Endothelial cell of umbilical vein (primary cell): ENCODE data around the gene LTA4H. TPM values are rescaled to one million over a fixed set of nuclear protein-coding genes. Genes with fewer than 3 reads are reported as not detected.

ENCODE experiments used
- BruUV-seq: library from RNA; stranded (reverse); fragments of 400-500 nt; replicated peaks from 2 replicates; lab custom pipeline; 2021; lab: Mats Ljungman, UMichigan
- CTCF ChIA-PET: fragments of 300-600, 350-600 bp; sonication (Branson Sonifier 250); formaldehyde crosslinking; loops from one replicate; lab custom pipeline; 2021; ENCODE audit warnings: antibody characterized with exemption, inconsistent platforms; lab: Charles Lee
- POLR2A ChIA-PET: fragments of 300-600, 350-600 bp; sonication (Branson Sonifier 250); formaldehyde crosslinking; loops from one replicate; lab custom pipeline; 2021; ENCODE audit warnings: antibody characterized with exemption, inconsistent platforms; lab: Charles Lee
- DNase-seq: peaks from one replicate; pipeline ENCODE4 v3.0.0-alpha.2; 2011; ENCODE audit warnings: low read depth, low spot score
- FAIRE-seq: peaks from 2 replicates; lab custom pipeline; 2011; peaks lifted over from hg19 to GRCh38; lab: Jason Lieb, UNC
- H2AFZ ChIP-seq: 2 replicates; pipeline ENCODE4 v1.6.0; 2012; ENCODE audit warnings: low read depth, low read length, control low read depth, inconsistent platforms
- H3K27ac ChIP-seq: 2 replicates; pipeline ENCODE4 v1.5.1; 2011; ENCODE audit warnings: low read depth, mild to moderate bottlenecking, control low read depth, low read length, moderate library complexity; ENCODE audit not compliant: insufficient read depth
- H3K27me3 ChIP-seq, 2 experiments: 2 replicates each; pipeline versions ENCODE4 v1.6.0 to v1.6.1; 2011; ENCODE audit warnings: low read length in 2 of 2, mixed read lengths in 1 of 2; ENCODE audit not compliant: control insufficient read depth in 2 of 2, insufficient read depth in 2 of 2
- H3K36me3 ChIP-seq, 2 experiments: 2 replicates in 1 of 2; 3 replicates in 1 of 2; pipeline ENCODE4 v1.5.1; 2011; ENCODE audit warnings: low read length in 2 of 2, mild to moderate bottlenecking in 1 of 2, moderate library complexity in 1 of 2; ENCODE audit not compliant: control insufficient read depth in 2 of 2, insufficient read depth in 2 of 2; ENCODE audit errors: extremely low read depth in 1 of 2
- H3K4me1 ChIP-seq: 3 replicates; pipeline ENCODE4 v1.5.1; 2011; ENCODE audit warnings: mild to moderate bottlenecking, low read length; ENCODE audit not compliant: control insufficient read depth, insufficient read depth; ENCODE audit errors: extremely low read depth
- H3K4me2 ChIP-seq: 2 replicates; pipeline ENCODE4 v1.6.1; 2011; ENCODE audit warnings: low read length, control low read depth, mixed read lengths; ENCODE audit not compliant: insufficient read depth
- H3K4me3 ChIP-seq, 3 experiments: fragments of 200-600 bp in 1 of 3; sonication (generic), shearing (Covaris generic) in 1 of 3; replicated peaks in 1 of 3; 2 replicates each; pipeline ENCODE4 v1.5.1; 2011 to 2016; ENCODE audit warnings: control low read depth in 3 of 3, low read length in 3 of 3, mild to moderate bottlenecking in 2 of 3, inconsistent platforms in 1 of 3, low read depth in 1 of 3, moderate library complexity in 1 of 3; ENCODE audit not compliant: insufficient read depth in 1 of 3
- H3K79me2 ChIP-seq: 2 replicates; pipeline ENCODE4 v1.6.0; 2012; ENCODE audit warnings: low read length, inconsistent platforms; ENCODE audit not compliant: control insufficient read depth, insufficient read depth
- H3K9ac ChIP-seq: replicated peaks from 2 replicates; pipeline ENCODE3; 2011; ENCODE audit warnings: low read length, control low read depth; ENCODE audit not compliant: insufficient read depth; ENCODE audit errors: extremely low read depth
- H3K9me1 ChIP-seq: replicated peaks from 3 replicates; pipeline ENCODE4 v1.6.0; 2011; ENCODE audit warnings: mild to moderate bottlenecking, low read length; ENCODE audit not compliant: control insufficient read depth, insufficient read depth; ENCODE audit errors: extremely low read depth
- H3K9me3 ChIP-seq: replicated peaks from 2 replicates; pipeline ENCODE4 v1.5.1; 2012; ENCODE audit warnings: low read length, inconsistent platforms; ENCODE audit not compliant: control insufficient read depth, insufficient read depth
- H4K20me1 ChIP-seq: replicated peaks from 2 replicates; pipeline ENCODE3; 2011; ENCODE audit warnings: mild to moderate bottlenecking, low read length; ENCODE audit not compliant: control insufficient read depth, insufficient read depth; ENCODE audit errors: extremely low read depth
- CTCF ChIP-seq, 2 donors: IDR thresholded peaks; 1 replicate in 1 of 2; 2 replicates in 1 of 2; pipeline ENCODE4 v1.5.1; 2011; ENCODE audit warnings: low read length in 2 of 2, mild to moderate bottlenecking in 2 of 2, moderate library complexity in 2 of 2, control low read depth in 1 of 2, inconsistent platforms in 1 of 2, low read depth in 1 of 2; ENCODE audit not compliant: insufficient read depth in 1 of 2; ENCODE audit errors: extremely low read depth in 1 of 2
- EZH2 ChIP-seq: IDR thresholded peaks from 2 replicates; pipeline ENCODE4 v1.6.1; 2012; ENCODE audit warnings: borderline replicate concordance, low read depth, mild to moderate bottlenecking, moderate library complexity, low read length, inconsistent platforms; ENCODE audit not compliant: severe bottlenecking
- FOS ChIP-seq: IDR thresholded peaks from 2 replicates; pipeline ENCODE4 v1.6.1; 2011; ENCODE audit warnings: mild to moderate bottlenecking, low read length, moderate library complexity, borderline replicate concordance; ENCODE audit not compliant: insufficient read depth
- GATA2 ChIP-seq: IDR thresholded peaks from 2 replicates; pipeline ENCODE4 v1.7.0; 2011; ENCODE audit warnings: low read depth, mild to moderate bottlenecking, moderate library complexity, mixed read lengths, low read length; ENCODE audit not compliant: insufficient read length, insufficient read depth
- JUN ChIP-seq: IDR thresholded peaks from 2 replicates; pipeline ENCODE4 v1.6.1; 2011; ENCODE audit warnings: borderline replicate concordance, low read depth; ENCODE audit not compliant: insufficient read length, insufficient read depth
- MAX ChIP-seq: IDR thresholded peaks from 2 replicates; pipeline ENCODE4 v1.6.1; 2011; ENCODE audit not compliant: insufficient read depth, insufficient read length
- MYC ChIP-seq: IDR thresholded peaks from one replicate; pipeline ENCODE4 v1.6.1; 2011; ENCODE audit warnings: mild to moderate bottlenecking, low read depth, low read length
- POLR2A ChIP-seq: IDR thresholded peaks from 2 replicates; pipeline ENCODE4 v1.6.1; 2012; ENCODE audit warnings: low read depth, mild to moderate bottlenecking, control low read depth, low read length
- POLR2AphosphoS5 ChIP-seq: IDR thresholded peaks from 2 replicates; pipeline ENCODE4 v1.6.1; 2012; ENCODE audit warnings: low read depth, mild to moderate bottlenecking, control low read depth, low read length, moderate library complexity; ENCODE audit not compliant: insufficient read depth
- dilution Hi-C: fragments of 300-500 bp; cut with MboI; formaldehyde crosslinking; loops from one replicate; pipeline ENCODE4 v1.15.0; 2019; ENCODE audit warnings: low sequenced_read_pairs; ENCODE audit not compliant: extremely low pct_ligation_motif_present
- intact Hi-C: fragments of 100-400 bp; cut with micrococcal nuclease; formaldehyde crosslinking; loops from one replicate; pipeline ENCODE4 v1.10.0; 2022
- polyA plus RNA-seq, 4 experiments: library from polyadenylated mRNA; depleted of rRNA in 3 of 4; stranded (reverse) in 3 of 4; unstranded in 1 of 4; fragments of >200 nt; gene quantifications; 2 replicates each; pipeline versions ENCODE4 v1.2.1 to v1.2.3, GENCODE V29; 2011 to 2012; ENCODE audit warnings: missing spikeins in 1 of 4
- total RNA-seq: library from RNA; stranded (reverse); gene quantifications from 2 replicates; pipeline ENCODE4 v1.2.3, GENCODE V29; 2021

The LTA4H gene
- total and polyA plus RNA-seq, 2 donors (not counting 3 experiments of a cell fraction or from before 2014, with no cell fraction given) = 77.1 to 85.2 TPM

GRCh38 chr12:95960241-95960640 lies 75.1 kb downstream of the LTA4H start:
- H3K4me1 ChIP-seq = no peaks in the 10 kb centered on the region
- H3K36me3 ChIP-seq = no peaks in the 10 kb centered on the region
- POLR2A ChIA-PET = no interaction called here
- CTCF ChIA-PET = interaction anchor here (1.7 to 2.5 kb wide), 3 partner anchors 19 to 42 kb away, joined by 6 to 26 read pairs (median 8); partner anchors contain the start of gene CCDC38
- TF ChIP-seq POLR2AphosphoS5 (no peak), CTCF (IDR thresholded peaks at IDR 0.05; ENCODE audit: extremely low read depth in 1 of 2, insufficient read depth in 1 of 2, low read depth in 1 of 2, low read length in 2 of 2) (no peak), FOS (no peak), GATA2 (no peak), MYC (no peak), JUN (no peak), MAX (no peak), POLR2A (no peak), EZH2 (no peak)
- H3K9me3 ChIP-seq = no peaks in the 10 kb centered on the region
- H3K9me1 ChIP-seq = no peaks in the 10 kb centered on the region
- no peaks in the 10 kb centered on the region for H3K79me2 ChIP-seq
- no TSS peak for BruUV-seq
- intact Hi-C loops (no loop called here), dilution Hi-C loops (no loop called here)
- H2AFZ ChIP-seq = no peak overlapping the region
- H3K27me3 ChIP-seq = peaks cover 4 to 8% of the 10 kb centered on the region in 2 experiments
- H3K4me2 ChIP-seq = no peak overlapping the region
- no peak for FAIRE-seq
- no peaks in the 10 kb centered on the region for H4K20me1 ChIP-seq
- H3K27ac ChIP-seq = no peak overlapping the region
- H3K9ac ChIP-seq = no peak overlapping the region
- no peak overlapping the region for H3K4me3 ChIP-seq
- no peak for DNase-seq
